OCI-LY7 (cell line): ENCODE results near the gene H1-8. TPM values are rescaled to one million over a fixed set of nuclear protein-coding genes. Genes with fewer than 3 reads are reported as not detected.
A peak's percentile ranks its signal among the peaks of the same experiment; 100 is the strongest.

Experiments
- BruUV-seq: library from RNA; stranded (reverse); fragments of 400-500 nt; replicated peaks from 2 replicates; lab custom pipeline; 2021; lab: Mats Ljungman, UMichigan
- CTCF ChIA-PET: fragments of 300-600 bp; sonication (Branson Sonifier 250); formaldehyde crosslinking; loops from one replicate; lab custom pipeline; 2022; ENCODE audit warnings: antibody characterized with exemption; ENCODE audit not compliant: unreplicated experiment; lab: Charles Lee
- POLR2A ChIA-PET: fragments of 300-600 bp; sonication (Branson Sonifier 250); formaldehyde crosslinking; loops from one replicate; lab custom pipeline; 2022; ENCODE audit warnings: antibody characterized with exemption; lab: Charles Lee
- DNase-seq: peaks from one replicate; pipeline ENCODE4 v3.0.0-alpha.2; 2015; ENCODE audit warnings: low spot score
- H2AFZ ChIP-seq: fragments of 200-600 bp; sonication (generic), shearing (Covaris generic); 2 replicates; pipeline ENCODE4 v1.6.1; 2014; ENCODE audit warnings: mild to moderate bottlenecking, antibody characterized with exemption, low read length, moderate library complexity
- H3K27ac ChIP-seq: fragments of 200-600 bp; sonication (generic); 2 replicates; pipeline ENCODE4 v1.5.1; 2014; ENCODE audit warnings: mixed run types, low read depth, mild to moderate bottlenecking, moderate library complexity, low read length, inconsistent platforms; ENCODE audit not compliant: poor library complexity, severe bottlenecking
- H3K36me3 ChIP-seq: fragments of 200-600 bp; sonication (generic); 2 replicates; pipeline ENCODE4 v1.6.1; 2014; ENCODE audit warnings: mild to moderate bottlenecking, antibody characterized with exemption, low read length, moderate library complexity, mixed read lengths; ENCODE audit not compliant: insufficient read depth
- H3K4me1 ChIP-seq: fragments of 200-600 bp; sonication (generic); 2 replicates; pipeline ENCODE4 v1.5.1; 2014; ENCODE audit warnings: mild to moderate bottlenecking, low read length; ENCODE audit not compliant: insufficient read depth, poor library complexity, severe bottlenecking
- H3K4me2 ChIP-seq: fragments of 200-600 bp; sonication (generic); 2 replicates; pipeline ENCODE4 v1.6.1; 2014; ENCODE audit warnings: mild to moderate bottlenecking, low read length
- H3K4me3 ChIP-seq: fragments of 200-600 bp; sonication (generic); 2 replicates; pipeline ENCODE4 v1.5.1; 2014; ENCODE audit warnings: mild to moderate bottlenecking, low read depth, low read length; ENCODE audit not compliant: poor library complexity, severe bottlenecking
- H3K79me2 ChIP-seq: fragments of 200-600 bp; sonication (generic); 2 replicates; pipeline ENCODE4 v1.6.1; 2016; ENCODE audit warnings: low read depth, mild to moderate bottlenecking, low read length, moderate library complexity, mixed read lengths; ENCODE audit not compliant: insufficient read depth
- H3K9me2 ChIP-seq: fragments of 200-600 bp; sonication (generic); 2 replicates; pipeline ENCODE4 v1.6.1; 2016; ENCODE audit warnings: mild to moderate bottlenecking, low read length, mixed read lengths; ENCODE audit not compliant: insufficient read depth
- H3K9me3 ChIP-seq: fragments of 200-600 bp; sonication (generic); 2 replicates; pipeline ENCODE4 v1.6.1; 2014; ENCODE audit warnings: mild to moderate bottlenecking, mixed run types, low read length, mixed read lengths
- H4K20me1 ChIP-seq: fragments of 200-600 bp; sonication (generic); 2 replicates; pipeline ENCODE4 v1.6.1; 2014; ENCODE audit warnings: mild to moderate bottlenecking, antibody characterized with exemption, low read length, moderate library complexity, mixed read lengths; ENCODE audit not compliant: insufficient read depth
- CTCF ChIP-seq: fragments of 200-600 bp; sonication (generic); conservative IDR thresholded peaks from 2 replicates; pipeline ENCODE4 v1.5.1; 2014; ENCODE audit warnings: mild to moderate bottlenecking, antibody characterized with exemption, low read length, moderate library complexity, mixed read lengths
- EZH2phosphoT487 ChIP-seq: fragments of 200-600 bp; sonication (generic); IDR thresholded peaks from 2 replicates; pipeline ENCODE4 v1.6.1; 2018; ENCODE audit warnings: low read depth, borderline replicate concordance, mild to moderate bottlenecking, mixed run types, antibody characterized with exemption, low read length, moderate library complexity, mixed read lengths
- intact Hi-C: fragments of 100-400 bp; cut with micrococcal nuclease; formaldehyde crosslinking; loops from one replicate; pipeline ENCODE4 v1.10.0; 2022; ENCODE audit not compliant: unreplicated experiment
- total RNA-seq, 2 experiments: library from RNA; depleted of rRNA in 1 of 2; stranded (reverse); fragments of >200 nt in 1 of 2; shearing (Covaris generic) in 1 of 2; gene quantifications; 2 replicates each; pipeline ENCODE4 v1.2.3, GENCODE V29; 2014 to 2022

H1-8 gene
- total RNA-seq, 2 experiments from 2014 or later, result not detected

- Histone ChIP-seq H3K27ac (no peak overlapping the region), H3K9me2 (no peaks in the 10 kb centered on the region), H4K20me1 (no peaks in the 10 kb centered on the region), H3K79me2 (no peaks in the 10 kb centered on the region), H3K36me3 (no peaks in the 10 kb centered on the region), H3K4me1 (peaks cover 30% of the 10 kb centered on the region), H3K4me3 (peak overlapping the region; percentile 23), H3K9me3 (no peaks in the 10 kb centered on the region), H3K4me2 (peak overlapping the region; percentile 53), H2AFZ (peak overlapping the region; percentile 88)
- no peak for TF ChIP-seq EZH2phosphoT487
- TF ChIP-seq CTCF, result peak; percentile 43
- no TSS peak for BruUV-seq
- DNase-seq, result peak; percentile 48
- CTCF ChIA-PET, result no interaction called here
- intact Hi-C loops, result no loop called here
- POLR2A ChIA-PET, result no interaction called here
Measured at GRCh38 chr3:129553719-129554118, 10.7 kb downstream of the H1-8 start.

- ChIA-PET CTCF (no interaction called here), POLR2A (interaction anchor here (0.7 to 0.8 kb wide), 2 partner anchors 37 to 354 kb away, joined by 3 read pairs; no protein-coding TSS in a partner anchor)
- no peak overlapping the region for H3K27ac ChIP-seq
- TF ChIP-seq CTCF, result no peak
- intact Hi-C loops, result no loop called here
- peak overlapping the region; percentile 53 for H3K4me2 ChIP-seq
- peak overlapping the region; percentile 88 for H2AFZ ChIP-seq
- peaks cover 38% of the 10 kb centered on the region for H3K4me1 ChIP-seq
- H3K36me3 ChIP-seq, result no peaks in the 10 kb centered on the region
- H3K9me3 ChIP-seq, result no peaks in the 10 kb centered on the region
- no peaks in the 10 kb centered on the region for H3K9me2 ChIP-seq
- BruUV-seq, result no TSS peak
- H4K20me1 ChIP-seq, result no peaks in the 10 kb centered on the region
- no peaks in the 10 kb centered on the region for H3K79me2 ChIP-seq
- no peak overlapping the region for H3K4me3 ChIP-seq
- DNase-seq, result peak; percentile 26
Measured at GRCh38 chr3:129554356-129555152, 11.6 kb downstream of the H1-8 start.

DNA sequence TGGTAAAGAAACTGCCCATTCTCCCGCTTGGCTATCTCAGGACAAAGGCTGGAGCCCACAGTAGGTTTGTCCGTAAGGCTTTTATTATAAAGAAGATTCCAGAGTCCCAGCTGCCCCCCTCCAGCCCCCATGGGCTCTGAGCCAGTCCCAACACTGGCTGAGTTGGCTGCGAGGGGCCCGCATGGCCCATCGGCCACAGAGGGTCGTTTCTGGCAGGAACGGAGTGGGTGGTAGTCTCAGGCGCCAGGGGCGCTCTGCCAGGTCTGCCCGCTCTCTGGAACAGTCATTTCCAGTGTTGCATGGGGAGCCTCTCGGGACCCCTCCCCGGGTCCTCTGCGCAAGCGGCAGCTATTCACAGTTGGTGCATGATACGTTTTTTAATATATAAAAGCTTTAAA, 12.2 kb downstream of the H1-8 start:
- H3K27ac ChIP-seq, result no peak overlapping the region
- no peak overlapping the region for H3K4me3 ChIP-seq
- peaks cover 44% of the 10 kb centered on the region for H3K4me1 ChIP-seq
- H3K79me2 ChIP-seq, result no peaks in the 10 kb centered on the region
- H3K9me2 ChIP-seq, result no peaks in the 10 kb centered on the region
- H4K20me1 ChIP-seq, result no peaks in the 10 kb centered on the region
- ChIA-PET CTCF (no interaction called here), POLR2A (interaction anchor here (0.5 kb wide), 1 partner anchor 9 kb away, joined by 3 read pairs; no protein-coding TSS in a partner anchor)
- peak overlapping the region; percentile 88; the same call in 1 of the 2 replicates for H2AFZ ChIP-seq
- TF ChIP-seq CTCF (no peak), EZH2phosphoT487 (no peak)
- intact Hi-C loops, result no loop called here
- no peaks in the 10 kb centered on the region for H3K9me3 ChIP-seq
- H3K36me3 ChIP-seq, result no peaks in the 10 kb centered on the region
- no peak for DNase-seq
- BruUV-seq, result no TSS peak
- no peak overlapping the region for H3K4me2 ChIP-seq
